Measurements from ENCODE around the gene RMI2. TPM values are rescaled to one million over a fixed set of nuclear protein-coding genes. Genes with fewer than 3 reads are reported as not detected.

RMI2 gene
- total RNA-seq, 1 donor from 2014 or later, result 2.6 TPM

GRCh38 chr16:11334831-11335404 lies 10.3 kb upstream of the RMI2 start:
- no peak overlapping the region for H3K4me3 ChIP-seq (ENCODE audit: low read depth, low read length)
- no peaks in the 10 kb centered on the region for H3K36me3 ChIP-seq (ENCODE audit: control insufficient read depth, insufficient read depth, low read length)
- FAIRE-seq, result no peak
- DNase-seq (ENCODE audit: low read depth), result no peak
- no peak for TF ChIP-seq CTCF (IDR thresholded peaks at IDR 0.05; ENCODE audit: insufficient read depth, low read length, severe bottlenecking)
- no peaks in the 10 kb centered on the region for H3K27me3 ChIP-seq (ENCODE audit: control insufficient read depth, insufficient read depth, low read length)

GRCh38 chr16:11339075-11339474 lies 6.2 kb upstream of the RMI2 start:
- no peak overlapping the region for H3K4me3 ChIP-seq (ENCODE audit: low read depth, low read length)
- DNase-seq (ENCODE audit: low read depth), result no peak
- H3K27me3 ChIP-seq (ENCODE audit: control insufficient read depth, insufficient read depth, low read length), result no peaks in the 10 kb centered on the region
- FAIRE-seq, result no peak
- no peak for TF ChIP-seq CTCF (IDR thresholded peaks at IDR 0.05; ENCODE audit: insufficient read depth, low read length, severe bottlenecking)
- no peaks in the 10 kb centered on the region for H3K36me3 ChIP-seq (ENCODE audit: control insufficient read depth, insufficient read depth, low read length)

- no peaks in the 10 kb centered on the region for H3K27me3 ChIP-seq (ENCODE audit: control insufficient read depth, insufficient read depth, low read length)
- DNase-seq (ENCODE audit: low read depth) (no peak), FAIRE-seq (no peak)
- no peak for TF ChIP-seq CTCF (IDR thresholded peaks at IDR 0.05; ENCODE audit: insufficient read depth, low read length, severe bottlenecking)
- H3K4me3 ChIP-seq (ENCODE audit: low read depth, low read length), result no peak overlapping the region
- H3K36me3 ChIP-seq (ENCODE audit: control insufficient read depth, insufficient read depth, low read length), result no peaks in the 10 kb centered on the region
Measured at GRCh38 chr16:11340710-11341109, 4.5 kb upstream of the RMI2 start.

GRCh38 chr16:11341371-11341770 lies 3.9 kb upstream of the RMI2 start:
- FAIRE-seq (no peak), DNase-seq (ENCODE audit: low read depth) (no peak)
- Histone ChIP-seq H3K4me3 (ENCODE audit: low read depth, low read length) (no peak overlapping the region), H3K36me3 (ENCODE audit: control insufficient read depth, insufficient read depth, low read length) (no peaks in the 10 kb centered on the region), H3K27me3 (ENCODE audit: control insufficient read depth, insufficient read depth, low read length) (no peaks in the 10 kb centered on the region)
- no peak for TF ChIP-seq CTCF (IDR thresholded peaks at IDR 0.05; ENCODE audit: insufficient read depth, low read length, severe bottlenecking)

GRCh38 chr16:11342021-11342855 lies 3.0 kb upstream of the RMI2 start:
- FAIRE-seq, result no peak
- Histone ChIP-seq H3K27me3 (ENCODE audit: control insufficient read depth, insufficient read depth, low read length) (no peaks in the 10 kb centered on the region), H3K36me3 (ENCODE audit: control insufficient read depth, insufficient read depth, low read length) (no peaks in the 10 kb centered on the region), H3K4me3 (ENCODE audit: low read depth, low read length) (no peak overlapping the region)
- DNase-seq (ENCODE audit: low read depth), result peak; percentile 84
- TF ChIP-seq CTCF (IDR thresholded peaks at IDR 0.05; ENCODE audit: insufficient read depth, low read length, severe bottlenecking), result no peak
